Stimulated activated CD4-positive, alpha-beta T cell treated with anti-CD3 and anti-CD28 coated beads, Interleukin-2, amount 100 ng/mL, for 24 hours (primary cell): ENCODE data around the gene PLD2.

ENCODE experiments used
- DNase-seq, 2 donors: peaks; one replicate each; pipeline ENCODE4 v3.0.0-alpha.2; 2020

PLD2 gene, protein sequence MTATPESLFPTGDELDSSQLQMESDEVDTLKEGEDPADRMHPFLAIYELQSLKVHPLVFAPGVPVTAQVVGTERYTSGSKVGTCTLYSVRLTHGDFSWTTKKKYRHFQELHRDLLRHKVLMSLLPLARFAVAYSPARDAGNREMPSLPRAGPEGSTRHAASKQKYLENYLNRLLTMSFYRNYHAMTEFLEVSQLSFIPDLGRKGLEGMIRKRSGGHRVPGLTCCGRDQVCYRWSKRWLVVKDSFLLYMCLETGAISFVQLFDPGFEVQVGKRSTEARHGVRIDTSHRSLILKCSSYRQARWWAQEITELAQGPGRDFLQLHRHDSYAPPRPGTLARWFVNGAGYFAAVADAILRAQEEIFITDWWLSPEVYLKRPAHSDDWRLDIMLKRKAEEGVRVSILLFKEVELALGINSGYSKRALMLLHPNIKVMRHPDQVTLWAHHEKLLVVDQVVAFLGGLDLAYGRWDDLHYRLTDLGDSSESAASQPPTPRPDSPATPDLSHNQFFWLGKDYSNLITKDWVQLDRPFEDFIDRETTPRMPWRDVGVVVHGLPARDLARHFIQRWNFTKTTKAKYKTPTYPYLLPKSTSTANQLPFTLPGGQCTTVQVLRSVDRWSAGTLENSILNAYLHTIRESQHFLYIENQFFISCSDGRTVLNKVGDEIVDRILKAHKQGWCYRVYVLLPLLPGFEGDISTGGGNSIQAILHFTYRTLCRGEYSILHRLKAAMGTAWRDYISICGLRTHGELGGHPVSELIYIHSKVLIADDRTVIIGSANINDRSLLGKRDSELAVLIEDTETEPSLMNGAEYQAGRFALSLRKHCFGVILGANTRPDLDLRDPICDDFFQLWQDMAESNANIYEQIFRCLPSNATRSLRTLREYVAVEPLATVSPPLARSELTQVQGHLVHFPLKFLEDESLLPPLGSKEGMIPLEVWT

DNA sequence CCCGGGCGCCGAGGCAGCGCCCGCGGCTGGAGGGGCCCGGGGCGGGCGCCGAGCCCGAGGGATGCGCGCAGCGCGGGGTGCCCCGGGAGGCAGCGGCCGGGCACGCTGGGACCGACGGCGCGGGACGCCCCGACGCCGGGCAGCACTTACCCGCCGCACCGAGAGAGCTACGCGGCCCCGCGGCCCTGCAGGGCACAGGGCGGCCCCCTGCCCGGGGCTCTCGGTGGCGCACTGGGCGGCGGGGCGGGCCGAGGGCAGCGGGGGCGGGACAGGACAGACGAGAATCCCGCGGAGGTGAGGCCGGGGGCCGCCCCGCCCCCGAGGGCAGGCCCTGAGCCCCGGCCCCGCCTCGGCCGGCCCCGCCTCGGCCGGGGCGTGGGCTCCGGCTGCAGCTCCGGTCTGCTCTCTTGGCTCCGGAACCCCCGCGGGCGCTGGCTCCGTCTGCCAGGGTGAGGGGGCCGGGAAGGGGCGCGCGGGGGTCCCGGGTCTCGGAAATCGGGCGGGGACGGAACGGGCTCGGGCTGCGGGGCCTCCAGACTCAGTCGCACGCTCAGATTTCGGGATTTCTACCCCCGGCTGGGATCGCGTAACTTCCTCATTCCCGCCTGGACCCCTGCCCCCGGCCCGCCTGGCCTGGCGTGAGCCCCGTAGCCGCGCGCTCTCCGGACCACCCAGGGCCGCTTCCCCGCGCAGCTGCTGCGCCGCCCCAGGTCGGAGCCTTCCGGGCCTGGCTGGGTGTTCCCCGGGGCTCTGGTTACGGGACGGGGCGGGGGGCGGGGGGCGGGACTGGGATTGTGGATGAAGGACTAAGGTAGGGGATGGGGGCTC is at the start of gene PLD2:
Gene PLD2, plus strand, starts transcription at position 376 of the 828 bp plus-strand sequence. CDS start 621 bp downstream, outside the sequence.
- peak; percentile 88 to 94 for DNase-seq

DNA sequence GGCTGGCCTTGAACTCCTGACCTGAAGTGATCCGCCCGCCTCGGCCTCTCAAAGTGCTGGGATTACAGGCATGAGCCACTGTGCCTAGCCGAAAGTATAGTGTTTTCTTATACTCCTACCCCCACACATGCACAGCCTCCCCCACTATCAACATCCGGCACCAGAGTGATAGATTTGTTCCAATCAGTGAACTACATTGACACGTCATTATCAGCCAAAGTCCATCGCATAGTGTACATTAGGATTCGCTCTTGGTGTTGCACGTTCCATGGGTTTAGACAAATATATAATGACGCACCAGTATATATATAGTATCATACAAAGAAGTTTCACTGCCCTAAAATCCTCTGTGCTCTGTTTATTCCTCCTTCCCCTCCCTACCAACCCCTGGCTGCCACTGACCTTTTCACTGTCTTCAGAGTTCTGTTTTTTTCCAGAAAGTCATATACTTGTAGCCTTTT is 47.1 kb upstream of the PLD2 start:
- DNase-seq = no peak

DNA sequence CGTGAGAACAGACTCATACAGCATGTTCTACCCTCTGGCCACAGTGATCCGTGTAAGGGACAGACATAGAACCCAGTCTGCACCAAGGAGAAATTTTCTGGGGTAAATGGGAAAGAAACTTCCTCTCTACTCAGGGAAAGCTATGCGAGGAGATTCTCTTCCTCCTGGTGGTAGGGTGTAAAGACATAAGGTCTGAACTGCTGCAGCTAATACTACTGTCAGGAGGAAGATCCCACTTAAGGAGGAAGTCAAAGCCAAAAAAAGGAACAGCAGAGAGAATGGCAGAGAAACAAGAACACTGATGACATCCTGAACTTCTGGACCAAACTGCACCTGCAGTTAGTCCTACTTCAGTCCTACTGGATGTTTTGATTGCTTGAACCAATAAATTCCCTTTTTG is 42.4 kb upstream of the PLD2 start:
- no peak for DNase-seq

DNA sequence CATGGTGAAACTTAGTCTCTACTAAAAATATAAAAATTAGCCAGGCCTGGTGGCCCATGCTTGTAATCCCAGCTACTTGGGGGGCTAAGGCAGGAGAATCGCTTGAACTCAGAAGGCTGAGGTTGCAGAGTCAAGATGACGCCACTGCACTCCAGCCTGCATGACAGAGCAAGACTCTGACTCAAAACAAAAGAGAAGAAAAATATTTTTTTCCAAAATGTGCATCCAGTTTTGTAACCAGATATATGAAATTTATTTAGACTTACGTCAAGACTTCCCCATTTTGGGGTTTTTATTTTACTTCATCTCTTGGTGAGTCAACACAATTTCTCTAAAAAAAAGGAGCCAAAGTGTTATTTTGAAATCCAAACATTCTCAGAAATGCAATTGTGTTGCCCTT is 40.8 kb upstream of the PLD2 start:
- no peak for DNase-seq

DNA sequence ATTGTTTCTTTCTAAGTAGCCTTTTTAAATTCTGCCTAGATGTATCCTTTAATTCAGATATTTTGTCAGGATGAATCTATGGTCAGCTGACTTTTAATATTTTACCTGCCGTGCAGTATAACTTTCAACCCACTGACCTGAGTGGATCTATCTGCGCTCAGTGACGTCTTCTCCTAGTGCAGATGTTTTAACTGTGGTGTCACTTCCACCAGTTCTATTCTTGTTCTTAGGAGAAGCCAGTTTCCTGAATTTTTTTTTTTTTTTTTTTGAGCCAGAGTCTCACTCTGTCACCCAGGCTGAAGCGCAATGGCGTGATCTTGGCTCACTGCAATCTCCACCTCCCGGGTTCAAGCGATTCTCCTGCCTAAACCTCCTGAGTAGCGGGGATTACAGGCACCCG is 40.2 kb upstream of the PLD2 start:
- DNase-seq = no peak

DNA sequence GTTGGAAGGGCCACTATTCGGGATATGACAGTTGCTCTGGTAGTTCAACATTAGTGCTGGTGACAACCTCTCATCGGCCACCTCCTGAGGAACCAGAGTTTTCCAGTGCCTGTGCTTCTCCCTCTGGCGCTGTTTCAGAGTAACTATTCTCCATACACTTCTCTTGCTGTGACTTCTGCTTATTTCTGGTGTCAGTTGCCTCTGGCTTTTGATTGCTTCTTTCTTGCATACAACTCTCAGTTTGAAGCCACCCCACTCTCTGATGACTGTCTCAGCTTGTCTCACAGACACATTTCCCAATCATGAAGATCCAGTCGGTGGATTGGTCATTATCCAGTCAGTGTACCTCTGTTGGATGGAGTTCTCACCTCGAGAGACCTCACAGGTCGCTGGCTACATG is 38.7 kb upstream of the PLD2 start:
- no peak for DNase-seq

DNA sequence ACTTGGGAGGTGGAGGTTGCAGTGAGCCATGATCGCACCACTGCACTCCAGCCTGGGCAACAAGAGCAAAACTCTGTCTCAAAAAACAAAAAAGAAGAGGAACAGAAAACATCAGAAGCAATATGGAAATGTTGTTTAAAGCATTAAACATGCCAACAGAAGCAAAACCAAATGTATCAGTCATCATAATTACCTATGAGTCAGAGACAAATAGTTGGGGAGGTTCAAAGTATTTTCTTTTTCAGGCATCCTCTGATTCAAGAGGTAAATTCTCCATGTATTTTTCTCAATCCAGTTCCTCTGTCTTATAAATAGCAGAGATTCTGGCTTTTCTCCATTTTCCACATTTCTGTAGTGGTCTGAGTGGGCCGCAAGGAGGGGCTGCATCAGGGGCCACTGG is 37.3 kb upstream of the PLD2 start:
- no peak for DNase-seq

DNA sequence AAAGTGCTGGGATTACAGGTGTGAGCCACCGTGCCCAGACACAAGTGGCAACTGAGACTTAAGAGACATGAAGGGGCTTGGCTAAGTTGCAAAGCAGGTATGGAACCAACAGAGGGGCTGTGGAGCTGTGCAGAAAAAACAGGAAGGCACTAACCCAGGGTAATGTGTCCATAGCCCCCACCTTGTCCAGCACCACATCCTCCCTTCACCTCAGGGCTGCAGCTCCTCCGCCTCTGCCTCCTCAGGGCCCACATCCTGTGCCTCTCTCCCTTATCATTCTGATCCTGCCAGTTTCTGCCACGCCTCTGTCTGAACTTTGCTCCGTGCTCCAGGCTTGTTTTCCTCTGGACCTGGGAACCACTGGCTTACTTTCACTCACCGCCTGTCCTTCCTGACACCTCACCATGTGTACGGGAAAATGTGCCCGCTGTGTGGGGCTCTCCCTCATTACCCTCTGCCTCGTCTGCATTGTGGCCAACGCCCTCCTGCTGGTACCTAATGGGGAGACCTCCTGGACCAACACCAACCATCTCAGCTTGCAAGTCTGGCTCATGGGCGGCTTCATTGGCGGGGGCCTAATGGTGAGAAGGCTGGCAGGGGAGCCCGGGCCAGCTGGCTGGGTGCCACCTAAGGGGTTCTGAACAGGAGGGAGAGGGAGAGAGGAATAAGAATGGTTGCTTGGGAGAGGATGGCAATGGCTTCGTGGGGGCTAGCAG is 35.3 kb upstream of the PLD2 start, which contains the start of gene TM4SF5:
Gene TM4SF5, plus strand, starts transcription at position 368 of the 716 bp plus-strand sequence. Its CDS starts 37 bp downstream, at position 405.
- DNase-seq = no peak

DNA sequence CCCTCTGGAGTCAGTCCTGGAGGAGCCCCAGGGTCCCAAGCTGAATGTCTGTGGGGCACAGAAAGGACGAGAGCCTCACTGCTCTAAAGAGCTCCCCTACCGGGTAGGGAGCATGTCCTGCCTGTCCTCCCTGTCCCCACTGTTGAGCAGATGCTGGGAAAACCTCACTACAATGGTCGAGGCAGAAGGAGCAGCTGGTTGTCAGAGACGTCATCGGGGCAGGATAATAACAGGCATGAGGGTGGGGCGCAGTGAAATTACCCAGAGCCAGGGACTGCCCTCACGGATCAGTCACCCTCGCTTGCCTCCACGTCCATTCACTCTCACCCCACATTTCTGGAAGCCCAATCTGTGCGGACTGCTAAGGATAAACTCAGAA is 34.7 kb upstream of the PLD2 start:
- DNase-seq = no peak

DNA sequence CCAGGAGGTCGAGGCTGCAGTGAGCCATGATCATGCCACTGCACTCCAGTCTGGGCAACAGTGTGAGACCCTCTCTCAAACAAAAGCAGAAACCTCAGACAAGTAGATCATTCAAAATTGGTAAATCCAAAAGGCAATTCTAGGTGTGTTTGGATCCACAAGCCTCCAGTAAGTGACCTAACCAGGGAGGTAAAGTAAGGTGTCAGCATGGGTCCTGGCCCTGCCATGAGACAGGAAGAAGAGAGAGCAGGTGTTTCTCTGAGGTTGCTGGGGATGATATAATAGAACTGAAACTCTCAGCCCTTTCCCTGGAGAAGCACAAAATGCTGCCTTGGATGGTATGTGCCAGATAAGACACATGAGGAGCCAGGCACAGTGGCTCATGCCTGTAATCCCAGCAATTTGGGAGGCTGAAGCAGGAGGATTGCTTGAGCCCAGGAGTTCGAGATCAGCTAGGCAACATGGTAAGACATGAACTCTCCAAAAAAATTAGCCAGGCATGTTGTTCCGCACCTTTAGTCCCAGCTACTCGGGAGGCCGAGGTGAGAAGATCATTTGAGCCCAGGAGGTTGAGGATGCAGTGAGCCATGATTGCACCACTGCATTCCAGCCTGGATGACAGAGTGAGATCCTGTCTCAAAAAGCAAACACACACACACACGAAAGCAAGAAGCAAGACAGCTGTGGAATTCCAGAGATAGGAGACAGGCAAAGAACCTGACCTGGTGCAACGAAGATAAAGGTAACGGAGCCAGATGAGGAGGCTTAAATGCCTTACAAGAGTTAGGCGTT is 28.8 kb upstream of the PLD2 start:
- no peak for DNase-seq

DNA sequence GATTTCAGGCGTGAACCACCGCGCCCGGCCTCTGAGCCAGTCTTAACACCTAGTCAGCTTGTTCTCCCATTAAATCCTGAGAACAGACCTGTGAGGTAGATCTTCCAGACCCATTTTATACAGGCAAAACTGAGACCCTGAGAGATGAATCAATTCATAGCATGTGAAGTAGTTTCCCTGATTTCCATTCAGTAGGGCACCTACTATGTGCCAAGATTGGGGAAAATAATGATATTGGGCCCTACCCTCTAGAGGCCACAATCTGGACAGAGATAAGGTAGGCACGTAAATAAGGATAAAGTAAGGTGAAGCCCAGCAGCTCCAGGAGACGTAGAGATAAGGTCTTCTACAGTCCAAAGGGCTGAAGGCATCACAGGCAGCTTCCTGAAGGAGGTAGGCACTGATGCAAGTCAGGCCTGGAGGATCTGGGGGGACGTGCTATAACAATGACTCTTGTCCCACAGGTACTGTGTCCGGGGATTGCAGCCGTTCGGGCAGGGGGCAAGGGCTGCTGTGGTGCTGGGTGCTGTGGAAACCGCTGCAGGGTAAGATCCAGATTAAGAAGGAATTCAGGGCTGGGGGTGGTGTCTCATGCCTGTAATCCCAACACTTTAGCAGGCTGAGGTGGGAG is 26.5 kb upstream of the PLD2 start:
- DNase-seq = no peak

DNA sequence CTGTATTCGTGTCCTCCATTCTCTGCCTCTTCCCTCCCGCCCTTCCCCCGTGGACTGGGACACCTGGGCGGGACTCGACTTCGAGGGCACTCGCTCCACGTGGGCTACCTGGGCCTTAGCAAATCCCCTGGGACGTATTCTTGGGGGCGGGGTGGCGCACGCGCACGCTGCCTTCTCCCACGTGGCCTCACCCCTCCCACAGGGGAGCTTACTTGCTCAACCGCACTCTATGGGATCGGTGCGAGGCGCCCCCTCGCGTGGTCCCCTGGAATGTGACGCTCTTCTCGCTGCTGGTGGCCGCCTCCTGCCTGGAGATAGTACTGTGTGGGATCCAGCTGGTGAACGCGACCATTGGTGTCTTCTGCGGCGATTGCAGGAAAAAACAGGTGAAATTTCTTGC is 24.3 kb upstream of the PLD2 start:
- DNase-seq = peak in 1 of 2 donors; percentile 16

DNA sequence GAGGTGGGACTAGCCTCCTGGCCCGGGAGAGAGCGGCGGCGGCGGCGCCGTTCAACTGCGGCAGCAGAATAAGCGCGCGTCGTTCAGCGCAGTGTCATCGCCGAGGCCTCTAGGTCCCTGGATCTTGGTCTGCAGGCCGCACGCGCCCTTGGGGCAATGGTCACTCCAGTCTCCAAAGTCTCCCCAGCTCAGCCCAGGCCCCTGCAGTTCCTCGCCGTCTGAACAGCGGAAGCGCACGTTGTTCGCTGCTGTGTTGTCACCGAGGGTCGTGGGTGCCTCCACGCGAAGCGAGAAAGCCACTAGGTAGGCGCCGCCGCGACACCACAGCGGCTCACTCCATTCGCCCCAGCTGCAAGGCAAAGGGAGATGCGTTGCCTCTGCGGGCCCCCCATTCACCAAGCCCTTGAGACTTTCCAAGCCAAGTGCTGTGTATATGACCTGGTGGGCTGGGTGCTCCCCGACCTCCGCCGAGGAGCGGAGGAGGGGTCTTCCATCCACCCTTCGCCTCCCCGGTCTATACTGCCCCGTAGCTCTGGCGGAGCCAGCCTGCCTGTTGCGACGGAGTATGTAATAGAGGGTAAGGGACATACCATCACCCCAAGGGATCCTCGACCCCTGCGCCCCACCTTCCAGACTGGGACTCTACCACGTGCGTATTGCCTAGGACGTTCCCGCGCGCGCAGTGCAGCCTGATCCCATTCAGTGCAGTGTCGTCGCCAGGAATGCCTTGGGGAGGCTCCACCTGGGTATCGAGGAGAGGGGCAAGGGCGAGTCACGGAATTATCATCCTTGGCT is 21.4 kb upstream of the PLD2 start:
- peak in 1 of 2 donors; percentile 24 for DNase-seq

DNA sequence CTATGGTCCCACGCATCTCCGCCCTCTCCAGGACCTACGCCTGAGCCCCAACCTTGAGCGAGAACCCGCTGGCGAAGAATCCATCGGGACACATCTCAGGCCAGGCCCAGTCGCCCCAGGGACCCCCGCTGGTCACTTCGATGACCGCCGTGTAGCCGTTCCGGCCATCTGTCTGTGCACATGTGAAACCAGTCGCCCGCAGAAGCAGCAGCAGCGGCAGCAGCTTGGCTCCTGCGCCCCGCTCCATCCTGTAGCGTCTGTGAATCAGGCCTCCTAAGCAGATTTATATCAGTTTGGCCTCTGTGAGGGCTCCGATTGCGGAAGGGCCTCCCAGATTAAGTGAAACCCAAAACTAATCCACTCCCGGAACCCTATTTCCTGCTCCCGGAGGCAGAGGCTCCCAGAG is 20.8 kb upstream of the PLD2 start, which contains the start of gene VMO1:
Gene VMO1, minus strand, starts transcription at position 259 of the 406 bp plus-strand sequence. Its CDS starts 12 bp downstream, at position 247.
- DNase-seq = no peak

DNA sequence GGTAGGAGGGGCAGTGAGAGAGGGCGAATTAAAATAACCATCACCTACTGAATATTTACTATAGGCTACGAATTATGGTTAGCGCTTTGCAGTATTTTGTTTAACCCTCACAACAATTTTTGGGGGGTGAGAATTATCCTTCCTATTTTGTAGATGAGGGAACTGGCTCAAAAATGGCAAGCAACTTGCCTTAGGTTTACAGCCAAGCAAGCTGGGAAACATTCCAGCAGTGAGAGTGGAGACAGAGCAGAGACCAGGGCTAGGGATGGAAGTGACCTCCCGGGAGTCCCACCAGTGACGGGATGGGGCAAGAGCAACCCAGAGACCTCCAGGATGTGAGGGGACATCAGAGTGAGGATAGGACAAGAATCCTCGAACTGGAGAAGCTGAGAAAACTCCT is 20.4 kb upstream of the PLD2 start:
- no peak for DNase-seq

DNA sequence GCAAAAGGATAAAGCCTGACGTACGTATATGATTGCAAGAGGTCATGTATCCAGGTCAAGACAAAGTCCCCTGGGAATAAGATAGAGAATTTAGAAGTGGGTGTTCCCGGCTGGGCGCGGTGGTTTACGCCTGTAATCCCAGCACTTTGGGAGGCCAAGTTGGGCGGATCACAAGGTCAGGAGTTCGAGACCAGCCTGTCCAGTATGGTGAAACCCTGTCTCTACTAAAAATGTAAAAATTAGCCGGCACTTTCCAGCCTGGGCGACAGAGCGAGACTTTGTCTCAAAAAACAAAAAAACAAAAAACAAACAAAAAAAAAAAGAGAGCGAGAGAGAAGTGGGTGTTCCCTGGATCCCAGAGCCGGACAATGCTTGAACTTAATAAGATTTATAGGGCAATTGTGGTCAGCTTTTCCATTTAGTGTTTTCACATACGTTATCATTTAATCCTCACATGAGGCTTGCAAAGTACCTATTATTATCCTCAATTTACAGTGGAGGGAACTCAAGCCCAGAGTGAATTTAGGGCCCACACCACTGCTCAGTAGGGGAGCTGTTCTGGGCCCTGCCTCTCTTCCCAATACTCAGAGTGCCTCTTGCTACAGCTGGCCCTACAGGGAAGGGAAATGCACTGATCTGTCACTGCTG is 18.7 kb upstream of the PLD2 start:
- DNase-seq = no peak

DNA sequence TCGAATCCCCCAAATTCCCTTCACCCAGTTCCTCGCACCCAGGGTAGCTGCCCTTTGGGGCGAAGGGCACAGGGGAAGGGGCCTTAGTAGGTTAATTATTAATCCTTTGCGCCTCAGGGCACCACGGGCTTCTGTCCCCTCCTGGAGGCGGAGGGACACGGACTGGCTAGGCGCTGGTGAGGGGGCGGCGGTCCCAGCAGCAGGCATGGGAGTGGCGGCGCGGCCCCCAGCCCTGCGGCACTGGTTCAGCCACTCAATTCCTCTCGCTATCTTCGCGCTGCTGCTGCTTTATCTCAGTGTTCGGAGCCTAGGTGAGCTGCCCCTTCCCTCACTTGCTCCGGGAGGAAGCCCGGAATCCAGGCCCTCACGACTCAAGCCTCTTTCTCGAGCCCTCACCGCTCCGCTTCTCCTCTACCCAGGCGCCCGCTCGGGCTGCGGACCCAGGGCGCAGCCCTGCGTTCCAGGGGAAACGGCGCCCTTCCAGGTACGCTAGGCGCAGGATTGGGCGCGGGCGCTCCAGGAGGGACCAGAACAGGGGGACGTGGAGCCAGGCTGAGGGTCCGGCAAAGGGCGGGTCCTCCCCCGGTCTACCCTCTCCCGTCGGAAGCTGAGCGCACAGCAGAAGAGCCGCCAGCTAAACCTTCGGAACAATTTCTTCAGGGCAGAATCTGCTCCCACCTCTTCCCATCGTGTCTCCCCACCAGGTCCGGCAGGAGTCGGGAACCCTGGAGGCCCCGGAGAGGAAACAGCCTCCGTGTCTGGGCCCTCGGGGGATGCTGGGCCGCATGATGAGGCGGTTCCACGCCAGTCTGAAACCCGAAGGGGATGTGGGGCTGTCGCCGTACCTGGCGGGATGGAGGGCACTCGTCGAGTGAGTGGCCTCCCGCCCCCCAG is 17.9 kb upstream of the PLD2 start, which contains the start of gene GLTPD2:
Gene GLTPD2, plus strand, starts transcription at position 158 of the 894 bp plus-strand sequence. Its CDS starts 48 bp downstream, at position 206.
- DNase-seq = no peak

DNA sequence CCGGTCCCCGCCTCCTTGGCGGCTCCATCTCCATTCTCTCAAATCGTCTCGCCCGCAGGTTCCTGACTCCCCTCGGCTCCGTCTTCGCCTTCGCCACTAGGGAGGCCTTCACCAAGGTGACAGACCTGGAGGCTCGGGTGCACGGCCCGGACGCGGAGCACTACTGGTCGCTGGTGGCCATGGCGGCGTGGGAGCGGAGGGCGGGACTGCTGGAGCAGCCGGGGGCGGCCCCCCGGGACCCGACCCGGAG is 17.3 kb upstream of the PLD2 start:
- DNase-seq = no peak
